Left kidney (tissue), 2 donors: ENCODE measurements around the gene RINL. TPM values are rescaled to one million over a fixed set of nuclear protein-coding genes. Genes with fewer than 3 reads are reported as not detected.
"Not testable (repeated sequence)": the region's sequence is repeated elsewhere in the genome, so short reads cannot be mapped to it uniquely, and the experiment has no call there.

ENCODE experiments used
- DNase-seq: peaks from one replicate; pipeline ENCODE4 v3.0.0-alpha.2; 2013
- polyA plus RNA-seq: library from polyadenylated mRNA; unstranded; fragments of 120-200 nt; gene quantifications from one replicate; pipeline ENCODE4 v1.2.1, GENCODE V29; 2013; ENCODE audit not compliant: insufficient read length

RINL gene
- polyA plus RNA-seq, 1 donor = 7.4 TPM

DNA sequence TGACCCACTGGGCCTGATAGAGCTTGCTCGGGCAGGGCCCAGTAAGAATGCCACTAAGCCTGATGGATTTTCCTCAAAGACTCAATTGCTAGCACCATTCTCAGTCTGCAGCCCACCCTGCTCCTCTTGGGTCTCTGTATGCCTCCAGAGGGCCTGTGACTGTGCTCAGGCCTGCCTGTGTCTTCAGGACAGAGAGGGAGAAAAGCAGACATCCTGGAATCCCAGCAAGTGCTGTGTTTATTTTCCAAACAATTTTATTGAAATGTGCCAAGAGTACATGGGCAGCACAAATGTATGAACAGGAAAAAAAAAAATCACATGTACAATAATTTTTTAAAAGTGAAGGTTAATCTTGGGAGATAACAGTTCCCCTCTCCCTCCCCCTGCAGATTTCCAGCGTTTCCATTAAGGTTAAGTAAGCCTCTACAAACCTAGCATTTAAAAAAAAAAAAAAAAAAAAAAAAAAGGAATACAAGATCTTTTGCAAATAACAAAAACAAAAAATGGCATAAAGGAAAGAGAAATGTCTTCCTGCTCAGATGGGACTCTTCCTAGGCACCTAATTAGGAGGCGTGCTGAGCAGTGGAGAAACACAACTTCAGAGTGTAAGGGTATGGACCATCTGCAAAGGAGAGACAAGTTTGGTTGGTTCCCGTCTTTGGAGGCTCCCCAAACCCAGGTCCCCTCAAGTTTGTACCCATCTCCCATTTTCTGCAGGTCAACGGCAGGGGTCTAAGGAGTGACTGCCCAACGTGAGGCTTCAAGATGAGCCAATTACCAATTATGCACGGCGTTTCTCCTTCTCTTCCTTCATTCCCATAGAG is 41.7 kb downstream of the RINL start:
- no peak for DNase-seq

DNA sequence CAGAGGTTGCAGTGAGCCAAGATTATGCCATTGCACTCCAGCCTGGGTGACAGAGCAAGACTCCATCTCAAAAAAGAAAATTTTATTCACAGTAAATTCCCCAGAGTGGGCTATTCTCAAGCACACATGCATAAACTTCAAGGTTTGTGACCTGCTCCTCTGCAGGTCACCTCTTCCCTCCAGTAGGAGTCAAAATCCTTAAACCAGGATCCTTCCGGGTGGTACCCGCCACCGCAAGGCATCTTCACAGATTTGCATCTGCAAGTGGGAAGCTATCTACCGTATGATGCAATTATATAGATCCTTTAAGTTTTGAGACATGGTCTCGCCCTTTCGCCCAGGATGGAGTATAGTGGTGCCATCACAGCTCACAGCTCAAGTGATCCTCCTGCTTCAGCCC is 43.5 kb downstream of the RINL start:
- no peak for DNase-seq

DNA sequence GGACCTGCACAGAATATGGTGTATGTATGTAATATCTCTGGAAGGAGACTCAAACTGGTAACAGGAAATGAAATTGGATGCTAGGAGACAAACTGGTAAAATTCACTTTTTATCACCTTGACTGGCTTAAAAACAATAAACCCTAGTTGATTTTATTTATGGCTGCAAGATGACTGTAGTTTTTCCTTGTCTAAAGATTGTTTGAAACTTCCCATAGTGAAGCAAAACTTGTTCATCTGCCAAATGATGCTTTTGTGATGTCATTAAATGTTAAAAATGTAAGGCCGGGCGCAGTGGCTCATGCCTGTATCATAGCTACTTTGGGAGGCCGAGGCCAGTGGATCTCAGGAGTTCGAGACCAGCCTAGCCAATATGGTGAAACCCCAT is 44.0 kb downstream of the RINL start:
- no peak for DNase-seq

DNA sequence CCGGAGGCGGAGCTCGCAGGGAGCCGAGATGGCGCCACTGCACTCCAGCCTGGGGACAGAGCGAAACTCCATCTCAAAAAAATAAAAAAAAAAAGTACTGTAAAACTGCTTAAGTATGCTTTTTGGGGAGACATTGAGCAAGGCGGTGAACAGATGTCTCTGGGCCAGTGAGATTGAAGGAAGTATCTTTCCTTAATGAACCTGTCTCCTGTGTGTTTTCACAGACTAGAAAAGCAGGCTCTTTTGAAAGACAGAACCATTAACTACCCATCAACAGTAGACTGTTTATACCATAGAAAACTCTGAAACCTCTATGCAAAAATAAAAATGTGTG is 45.0 kb downstream of the RINL start:
- no peak for DNase-seq

DNA sequence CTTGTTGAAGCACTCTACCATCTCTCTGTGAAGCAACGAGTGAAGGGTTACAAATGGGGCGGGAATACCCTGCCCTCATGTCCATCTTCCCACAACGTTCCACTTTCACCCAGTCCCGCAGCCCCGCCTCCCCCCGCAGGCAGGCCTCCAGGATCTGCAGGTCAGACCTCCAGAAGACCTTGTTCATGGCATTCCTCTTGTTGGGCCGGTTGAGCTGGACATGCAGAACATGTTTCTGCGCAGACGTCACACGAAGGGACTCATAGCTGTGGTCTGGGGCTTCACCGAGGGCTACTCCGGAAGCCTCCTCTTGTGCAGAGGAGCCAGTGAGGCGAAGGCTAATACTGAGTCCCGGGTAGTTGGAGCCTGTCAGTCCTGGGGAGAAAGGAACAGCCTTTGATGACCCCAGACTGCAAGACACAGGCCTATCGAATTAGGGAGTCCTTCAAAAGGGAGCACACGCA is 46.9 kb downstream of the RINL start:
- peak; percentile 53 for DNase-seq

DNA sequence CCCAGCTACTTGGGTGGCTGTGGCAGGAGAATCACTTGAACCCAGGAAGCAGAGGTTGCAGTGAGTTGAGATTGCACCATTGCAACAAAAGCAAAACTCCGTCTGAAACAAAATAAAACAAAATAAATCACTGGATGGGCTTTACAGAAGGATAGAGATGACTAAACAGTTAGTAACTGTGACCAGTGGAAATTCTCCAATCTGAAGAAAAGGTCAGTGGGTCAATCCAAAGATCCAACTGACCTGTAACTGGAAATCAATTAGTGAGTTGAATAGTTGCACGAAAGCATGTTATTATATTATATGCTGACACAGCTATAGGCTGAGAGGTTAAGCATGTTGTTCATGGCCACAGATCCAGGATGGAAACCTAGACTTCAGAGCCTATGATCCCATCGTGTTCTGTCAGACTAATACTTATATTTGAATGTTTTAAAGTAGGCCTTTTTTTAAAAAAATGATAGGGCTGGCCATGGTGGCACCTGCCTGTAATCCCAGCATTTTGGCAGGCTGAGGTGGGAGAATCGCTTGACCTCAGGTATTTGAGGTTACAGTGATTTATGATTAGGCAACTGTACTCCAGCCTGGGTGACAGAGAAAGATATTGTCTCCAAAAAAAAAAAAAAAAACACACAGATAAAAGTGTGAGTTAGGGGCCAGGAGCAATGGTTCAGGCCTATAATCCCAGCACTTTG is 47.9 kb downstream of the RINL start:
- no peak for DNase-seq

DNA sequence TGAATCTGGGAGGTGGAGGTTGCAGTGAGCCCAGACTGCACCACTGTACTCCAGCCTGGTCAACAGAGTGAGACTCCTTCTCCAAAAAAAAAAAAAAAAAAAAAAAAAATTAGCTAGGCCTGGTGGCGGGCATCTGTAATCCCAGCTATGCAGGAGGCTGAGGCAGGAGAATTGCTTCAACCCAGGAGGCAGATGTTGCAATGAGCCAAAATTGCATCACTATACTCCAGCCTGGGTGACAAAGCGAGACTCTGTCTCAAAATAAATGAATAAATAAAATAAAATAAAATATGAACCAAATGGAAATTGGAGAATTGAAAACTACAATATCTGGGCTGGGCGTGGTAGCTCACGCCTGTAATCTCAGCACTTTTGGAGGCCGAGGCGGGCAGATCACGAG is 48.9 kb downstream of the RINL start:
- DNase-seq = not testable (repeated sequence)

DNA sequence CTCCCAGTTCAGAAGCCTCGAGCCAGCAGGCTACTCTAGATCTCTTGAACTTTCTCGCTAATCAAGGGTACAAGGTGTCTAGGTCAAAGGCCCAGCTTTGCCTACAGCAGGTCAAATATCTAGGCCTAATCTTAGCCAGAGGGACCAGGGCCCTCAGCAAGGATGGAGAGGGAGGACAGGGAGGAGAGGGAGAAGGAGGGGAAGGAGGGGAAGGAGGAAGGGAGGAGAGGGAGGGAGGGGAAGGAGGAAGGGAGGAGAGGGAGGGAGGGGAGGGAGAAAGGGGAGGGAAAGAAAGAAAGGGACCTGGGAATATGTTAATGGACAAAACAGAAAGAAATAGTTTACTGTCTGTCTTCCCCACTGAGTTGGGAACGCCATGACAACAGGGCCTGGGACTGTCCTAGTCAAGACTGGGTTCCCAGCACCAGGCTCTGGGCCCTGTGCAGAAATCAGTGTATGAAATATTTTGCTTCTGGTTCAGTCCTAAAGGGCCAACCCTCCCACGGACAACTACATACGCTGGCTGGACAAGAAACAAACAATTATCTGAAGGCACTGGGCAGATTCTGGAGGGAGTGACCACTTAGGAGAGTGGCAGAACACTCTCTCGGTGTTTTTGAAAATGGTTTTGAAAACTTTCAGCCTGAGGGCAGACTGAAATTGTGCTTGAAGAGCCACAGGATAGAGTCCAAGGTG is 51.1 kb downstream of the RINL start:
- DNase-seq = no peak

DNA sequence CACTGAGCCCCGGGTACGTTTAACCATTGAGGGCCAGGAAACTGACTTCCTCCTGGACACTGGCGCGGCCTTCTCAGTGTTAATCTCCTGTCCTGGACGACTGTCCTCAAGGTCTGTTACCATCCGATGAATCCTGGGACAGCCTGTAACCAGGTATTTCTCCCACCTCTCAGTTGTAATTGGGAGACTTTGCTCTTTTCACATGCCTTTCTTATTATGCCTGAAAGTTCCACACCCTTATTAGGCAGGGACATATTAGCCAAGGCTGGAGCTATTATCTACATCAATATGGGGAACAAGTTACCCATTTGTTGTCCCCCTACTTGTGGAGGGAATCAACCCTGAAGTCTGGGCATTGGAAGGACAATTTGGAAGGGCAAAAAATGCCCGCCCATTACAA is 52.1 kb downstream of the RINL start:
- not testable (repeated sequence) for DNase-seq

DNA sequence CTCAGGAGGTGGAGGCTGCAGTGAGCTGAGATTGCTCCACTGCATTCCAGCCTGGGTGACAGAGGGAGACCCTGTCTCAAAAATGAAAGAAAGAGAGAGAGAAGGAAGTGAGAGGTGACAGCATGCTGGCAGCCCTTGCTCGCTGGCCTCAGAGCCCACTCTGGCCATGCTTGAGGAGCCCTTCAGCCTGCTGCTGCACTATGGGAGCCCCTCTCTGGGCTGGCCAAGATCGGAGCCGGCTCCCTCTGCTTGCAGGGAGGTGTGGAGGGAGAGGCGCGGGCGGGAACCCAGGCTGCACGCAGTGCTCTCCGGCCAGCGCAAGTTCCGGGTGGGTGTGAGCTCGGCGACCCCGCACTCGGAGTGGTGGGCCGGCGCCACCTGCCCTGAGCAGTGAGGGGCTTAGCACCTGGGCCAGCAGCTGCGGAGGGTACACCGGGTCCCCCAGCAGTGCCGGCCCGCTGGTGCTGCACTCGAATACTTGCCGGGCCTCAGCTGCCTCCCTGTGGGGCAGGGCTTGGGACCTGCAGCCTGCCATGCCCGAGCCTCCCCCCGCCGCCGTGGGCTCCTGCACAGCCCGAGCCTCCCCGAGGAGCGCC is 56.7 kb downstream of the RINL start:
- not testable (repeated sequence) for DNase-seq

DNA sequence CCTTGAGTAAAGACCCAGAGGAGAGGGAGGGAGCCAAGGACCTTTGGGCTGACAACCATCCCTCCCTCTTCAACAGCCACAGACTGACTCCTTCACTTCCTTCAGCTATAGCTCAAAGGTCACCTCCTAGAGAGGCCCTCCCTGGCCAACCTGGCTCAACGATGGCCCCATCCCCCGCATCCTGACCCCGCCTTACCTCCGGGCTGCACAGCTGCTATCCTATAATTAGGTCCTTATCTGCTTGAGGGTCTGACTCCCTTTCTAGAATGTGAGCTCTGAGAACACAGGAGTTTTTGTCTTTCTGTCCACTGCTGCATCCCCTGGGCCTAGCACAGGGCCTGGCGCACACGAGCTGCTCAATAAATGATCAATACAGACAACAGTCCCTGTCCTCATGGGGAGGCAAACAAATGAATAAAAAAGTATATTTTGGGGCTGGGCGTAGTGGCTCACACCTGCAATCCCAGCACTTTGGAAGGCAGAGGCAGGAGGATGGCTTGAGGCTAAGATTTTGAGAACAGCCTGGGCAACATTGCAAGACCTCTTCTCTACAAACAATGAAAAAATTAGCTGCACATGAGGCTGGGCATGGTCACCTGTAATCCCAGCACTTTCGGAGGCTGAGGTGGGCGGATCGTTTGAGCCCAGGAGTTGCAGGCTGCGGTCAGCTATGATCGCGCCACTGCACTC is 58.7 kb downstream of the RINL start:
- peak; percentile 19 for DNase-seq

Other genes starting within 250 kb of the RINL start
- 654 TPM for gene ACTN4, start 230.6 kb downstream of the RINL start, polyA plus RNA-seq
- 8.0 TPM for gene CAPN12, start 133.8 kb downstream of the RINL start, polyA plus RNA-seq
- 0.70 TPM for gene LGALS7, start 104.8 kb downstream of the RINL start, polyA plus RNA-seq
- not detected for gene LGALS7B, start 89.1 kb downstream of the RINL start, polyA plus RNA-seq
- 2.0 TPM for gene LGALS4, start 65.3 kb downstream of the RINL start, polyA plus RNA-seq
- gene ECH1, start 46.5 kb downstream of the RINL start, polyA plus RNA-seq = 129 TPM
- gene HNRNPL, start 28.3 kb downstream of the RINL start, polyA plus RNA-seq = 538 TPM
- 41.7 TPM for gene SIRT2, start 21.3 kb upstream of the RINL start, polyA plus RNA-seq
- gene NFKBIB, start 21.7 kb upstream of the RINL start, polyA plus RNA-seq = 6.8 TPM
- 0.95 TPM for gene CCER2, start 33.9 kb upstream of the RINL start, polyA plus RNA-seq
- gene SARS2, start 52.5 kb upstream of the RINL start, polyA plus RNA-seq = 56.4 TPM
- gene MRPS12, start 52.7 kb upstream of the RINL start, polyA plus RNA-seq = 16.2 TPM
- 88.0 TPM for gene FBXO17, start 97.5 kb upstream of the RINL start, polyA plus RNA-seq
- 8.4 TPM for gene FBXO27, start 154.3 kb upstream of the RINL start, polyA plus RNA-seq
- gene ACP7, start 206.1 kb upstream of the RINL start, polyA plus RNA-seq = 0.78 TPM
- 46.1 TPM for gene PAK4, start 247.5 kb upstream of the RINL start, polyA plus RNA-seq